Heart left ventricle (tissue), 13 donors: ENCODE results near the gene NCOA6.

ENCODE experiments used
- POLR2A ChIP-seq, 2 donors: fragments of 450-650 bp; IDR thresholded peaks; one replicate each; pipeline ENCODE4 v1.6.1; 2017; ENCODE audit warnings: antibody characterized with exemption in 2 of 2, mild to moderate bottlenecking in 2 of 2, moderate library complexity in 2 of 2
- TF ChIP-seq, protein P1 (sequence below), 12 donors: fragments of 200-600 bp; sonication (generic) in 4 of 12; IDR thresholded peaks; one replicate each; pipeline versions ENCODE4 v1.5.0 to v1.8.0; 2018 to 2022; ENCODE audit warnings: antibody characterized with exemption in 12 of 12, mild to moderate bottlenecking in 5 of 12
- donor health status: ischemic (EF 13 %, LVEDD 7.1; RV severe dilation, severe dysfunction).
- donor health status: DM: no; HTN: yes; CAD: no.
- donor health status: DM: no; HTN: no; CAD: no.
- donor health status: ischemic (EF 25% LVEDD 6.9; RV normal size, moderate dysfunction).
- donor health status: ischemic (EF 25% LVEDD 5.7; RV mildly dilated, moderate dysfunction).
- donor health status: ischemic (EF 35%, LVEDD 5.7; RV mildly dilated, moderate dysfunction).
- donor health status: nonischemic (EF 11% LVEDD 7.7; RV severe dilation, severe dysfunction).
- donor health status: DM: yes; HTN: yes; CAD: no.
- donor health status: PGD.
- donor health status: ischemic (EF 29% LVEDD 5.4; RV normal size, mild dysfunction).
- donor health status: nonischemic (EF 23%, LVEDD 6.1; RV moderate dilation, normal function).

- TF ChIP-seq, protein P1, sequence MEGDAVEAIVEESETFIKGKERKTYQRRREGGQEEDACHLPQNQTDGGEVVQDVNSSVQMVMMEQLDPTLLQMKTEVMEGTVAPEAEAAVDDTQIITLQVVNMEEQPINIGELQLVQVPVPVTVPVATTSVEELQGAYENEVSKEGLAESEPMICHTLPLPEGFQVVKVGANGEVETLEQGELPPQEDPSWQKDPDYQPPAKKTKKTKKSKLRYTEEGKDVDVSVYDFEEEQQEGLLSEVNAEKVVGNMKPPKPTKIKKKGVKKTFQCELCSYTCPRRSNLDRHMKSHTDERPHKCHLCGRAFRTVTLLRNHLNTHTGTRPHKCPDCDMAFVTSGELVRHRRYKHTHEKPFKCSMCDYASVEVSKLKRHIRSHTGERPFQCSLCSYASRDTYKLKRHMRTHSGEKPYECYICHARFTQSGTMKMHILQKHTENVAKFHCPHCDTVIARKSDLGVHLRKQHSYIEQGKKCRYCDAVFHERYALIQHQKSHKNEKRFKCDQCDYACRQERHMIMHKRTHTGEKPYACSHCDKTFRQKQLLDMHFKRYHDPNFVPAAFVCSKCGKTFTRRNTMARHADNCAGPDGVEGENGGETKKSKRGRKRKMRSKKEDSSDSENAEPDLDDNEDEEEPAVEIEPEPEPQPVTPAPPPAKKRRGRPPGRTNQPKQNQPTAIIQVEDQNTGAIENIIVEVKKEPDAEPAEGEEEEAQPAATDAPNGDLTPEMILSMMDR (IDR thresholded peaks at IDR 0.05): no peak
- no peak for TF ChIP-seq POLR2A (IDR thresholded peaks at IDR 0.05)
Measured at GRCh38 chr20:34715384-34715783, 110.1 kb downstream of the NCOA6 start.
